Stimulated activated CD4-positive, alpha-beta T cell treated with anti-CD3 and anti-CD28 coated beads, Interleukin-15, amount 100 ng/mL, for 24 hours (primary cell): ENCODE results near the gene ACAD9.
A peak's percentile ranks its signal among the peaks of the same experiment; 100 is the strongest.
"Not testable (repeated sequence)": the region's sequence is repeated elsewhere in the genome, so short reads cannot be mapped to it uniquely, and the experiment has no call there.

Experiments
- DNase-seq: peaks from one replicate; pipeline ENCODE4 v3.0.0-alpha.2; 2020

Gene ACAD9

DNA sequence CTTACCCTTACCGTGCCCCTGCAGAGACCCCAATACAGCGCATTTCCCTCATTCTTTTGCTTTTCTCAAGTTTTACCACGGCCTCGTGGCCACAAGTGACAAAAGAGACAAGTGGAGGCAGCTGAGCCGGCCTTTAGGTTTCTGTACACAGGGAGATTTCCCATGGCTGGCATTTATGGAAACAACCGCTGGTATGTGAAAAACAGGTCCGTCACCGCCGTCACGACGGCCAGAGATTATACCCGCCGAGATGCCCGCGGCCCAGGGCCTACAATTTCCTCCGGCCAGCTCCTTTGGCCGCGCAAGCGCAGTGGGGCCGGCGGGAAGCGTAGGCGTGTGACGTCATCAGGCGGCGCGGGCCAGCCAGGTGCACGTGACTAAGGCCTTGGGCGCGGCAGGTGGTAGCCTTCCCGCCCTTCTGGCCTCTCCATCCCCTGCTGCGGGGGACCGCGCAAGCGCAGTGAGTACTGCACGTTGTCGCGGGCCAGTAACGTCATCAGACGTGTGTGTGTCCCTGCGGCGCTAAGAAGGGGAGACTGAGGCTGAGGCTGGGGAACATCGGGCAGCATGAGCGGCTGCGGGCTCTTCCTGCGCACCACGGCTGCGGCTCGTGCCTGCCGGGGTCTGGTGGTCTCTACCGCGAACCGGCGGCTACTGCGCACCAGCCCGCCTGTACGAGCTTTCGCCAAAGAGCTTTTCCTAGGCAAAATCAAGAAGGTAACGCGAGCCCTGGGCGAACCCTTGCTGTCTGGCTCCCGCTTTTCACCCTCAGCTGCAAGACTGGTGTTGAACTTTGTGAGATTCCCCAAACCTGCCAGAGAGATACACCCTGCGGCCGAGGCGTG, at the start of gene ACAD9:
Gene ACAD9 (plus strand): TSS at position 496 of the 845 bp plus-strand sequence. CDS start 72 bp downstream, at position 568.
- peak; percentile 97 for DNase-seq

DNA sequence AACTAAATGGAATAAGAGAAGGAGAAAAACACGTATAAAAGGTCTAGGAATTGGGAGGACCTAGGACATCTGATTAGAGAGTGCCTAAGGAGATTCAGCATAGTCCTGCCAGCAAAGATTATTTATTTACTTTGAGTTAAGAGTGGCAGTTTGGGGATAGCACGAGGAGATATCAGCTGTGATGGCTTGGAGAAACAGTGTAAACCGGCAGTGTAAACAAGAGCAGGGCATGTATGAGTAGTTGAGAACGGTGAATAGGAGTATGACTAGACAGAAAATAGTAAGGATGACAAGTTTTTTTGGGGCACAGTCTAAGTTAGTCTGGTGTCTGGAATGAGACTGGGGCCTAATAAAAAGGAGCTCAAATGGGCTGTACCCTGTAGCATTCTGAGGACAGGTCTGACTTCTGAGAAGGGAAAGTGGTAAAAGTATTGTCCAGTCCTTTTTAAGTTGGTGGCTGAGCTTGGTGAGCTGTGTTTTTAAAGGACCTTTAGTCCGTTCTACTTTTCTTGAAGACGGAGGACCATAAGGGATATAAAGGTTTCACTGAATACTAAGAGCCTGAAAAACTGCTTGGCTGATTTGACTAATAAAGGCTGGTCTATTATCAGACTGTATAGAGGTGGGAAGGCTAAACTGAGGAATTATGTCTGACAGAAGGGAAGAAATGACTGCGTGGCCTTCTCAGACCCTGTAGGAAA, 49.3 kb upstream of the ACAD9 start:
- DNase-seq: not testable (repeated sequence)

DNA sequence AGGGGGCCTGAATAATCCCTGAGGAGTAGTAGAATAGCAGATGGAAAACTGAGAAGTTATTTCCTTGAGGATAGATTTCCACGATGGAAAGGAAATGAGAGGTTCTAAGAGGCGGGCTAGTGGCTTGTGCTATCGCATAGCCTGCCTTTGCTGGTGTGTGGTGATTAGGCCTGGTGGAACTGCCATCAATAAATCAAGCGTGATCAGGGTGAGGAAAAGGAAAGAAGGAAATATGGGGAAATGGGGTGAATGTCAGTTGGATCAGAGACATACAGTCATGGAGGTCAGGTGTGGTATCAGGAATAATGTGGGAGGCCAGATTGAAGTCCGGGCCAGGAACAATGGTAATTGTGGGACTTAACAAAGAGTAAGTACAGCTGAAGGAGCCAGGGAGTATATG, 48.7 kb upstream of the ACAD9 start:
- not testable (repeated sequence) for DNase-seq

DNA sequence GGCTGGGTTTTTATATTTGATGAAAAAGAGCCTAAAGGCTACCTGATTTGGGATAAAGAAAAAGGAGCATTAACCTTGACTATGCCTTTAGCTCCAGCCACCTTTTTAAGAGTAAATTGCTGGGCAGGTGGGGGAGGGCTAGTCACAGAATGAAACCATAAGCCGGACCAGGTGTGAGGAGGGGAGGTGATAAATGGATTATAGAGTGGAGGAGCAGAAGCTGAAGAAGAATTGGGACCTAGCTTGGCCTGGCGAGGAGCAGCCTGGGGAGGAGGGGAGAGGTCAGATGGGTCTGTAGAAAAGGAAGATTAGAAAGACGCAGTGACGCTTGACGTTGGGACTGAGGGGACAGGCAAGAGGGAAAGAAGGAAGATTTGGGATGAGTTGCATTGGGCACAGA, 46.4 kb upstream of the ACAD9 start:
- DNase-seq: not testable (repeated sequence)

DNA sequence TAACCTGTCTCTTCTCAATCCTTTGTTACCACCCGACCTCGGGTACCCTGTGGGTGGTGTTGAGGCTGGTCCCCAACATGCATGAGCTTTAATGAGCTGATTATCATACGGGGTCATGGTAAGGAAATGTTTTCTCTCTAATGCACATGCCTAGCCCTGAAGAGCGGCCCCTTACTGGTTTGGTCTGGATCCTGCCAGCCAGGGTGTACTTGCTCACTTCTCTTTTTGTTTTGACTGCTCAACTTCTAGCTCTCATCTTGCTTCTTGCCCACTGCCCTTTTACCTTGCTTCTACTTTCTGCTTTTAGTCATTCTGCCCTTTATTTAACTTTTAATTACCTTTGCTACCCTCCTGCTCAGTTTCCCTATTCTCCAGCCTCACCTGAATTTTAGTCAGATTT, 44.3 kb upstream of the ACAD9 start:
- no peak for DNase-seq

DNA sequence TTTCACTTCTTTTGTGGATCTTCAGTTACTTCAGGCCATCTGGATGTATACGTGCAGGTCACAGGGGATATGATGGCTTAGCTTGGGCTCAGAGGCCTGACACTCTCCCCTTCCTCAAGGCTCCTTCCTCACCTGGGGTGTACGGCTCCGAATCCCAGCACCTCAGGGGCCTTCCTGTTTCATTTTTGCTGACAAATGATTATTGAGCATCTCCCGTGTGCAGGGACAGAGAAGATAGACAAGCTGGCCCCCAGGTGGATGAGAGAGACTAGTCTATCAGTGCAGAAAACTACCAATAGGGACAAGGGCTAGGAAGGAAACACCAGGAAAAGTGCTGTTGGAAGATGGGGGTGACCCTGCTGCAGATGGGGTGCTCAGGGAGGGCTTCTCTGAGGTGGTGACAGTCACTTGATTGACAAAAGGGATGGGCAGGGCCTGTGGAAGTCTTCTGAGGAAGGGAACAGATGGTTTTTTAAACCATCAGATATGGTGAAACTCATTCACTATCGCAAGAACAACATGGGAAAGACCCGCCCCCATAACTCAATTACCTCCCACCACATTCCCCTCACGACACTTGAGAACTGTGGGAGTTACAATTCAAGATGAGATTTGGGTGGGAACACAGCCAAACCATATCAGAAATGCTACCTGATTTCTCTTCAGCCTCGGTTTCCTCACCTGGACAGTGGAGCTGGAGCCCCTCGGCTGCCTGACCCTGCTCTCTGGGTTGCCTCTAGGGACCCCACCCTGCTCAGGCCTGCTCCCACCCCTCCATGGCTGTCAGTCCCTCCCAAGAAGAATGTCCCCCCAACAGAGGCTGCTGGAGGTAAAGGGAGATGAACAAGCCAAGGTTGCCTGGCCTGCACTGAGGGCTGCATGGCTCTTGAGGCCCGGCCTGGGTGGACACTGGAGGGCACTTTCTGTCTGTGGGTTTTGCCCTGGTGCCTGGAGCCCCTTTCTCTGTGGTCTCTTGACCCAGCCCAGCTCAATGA, 37.2 kb upstream of the ACAD9 start:
- no peak for DNase-seq

DNA sequence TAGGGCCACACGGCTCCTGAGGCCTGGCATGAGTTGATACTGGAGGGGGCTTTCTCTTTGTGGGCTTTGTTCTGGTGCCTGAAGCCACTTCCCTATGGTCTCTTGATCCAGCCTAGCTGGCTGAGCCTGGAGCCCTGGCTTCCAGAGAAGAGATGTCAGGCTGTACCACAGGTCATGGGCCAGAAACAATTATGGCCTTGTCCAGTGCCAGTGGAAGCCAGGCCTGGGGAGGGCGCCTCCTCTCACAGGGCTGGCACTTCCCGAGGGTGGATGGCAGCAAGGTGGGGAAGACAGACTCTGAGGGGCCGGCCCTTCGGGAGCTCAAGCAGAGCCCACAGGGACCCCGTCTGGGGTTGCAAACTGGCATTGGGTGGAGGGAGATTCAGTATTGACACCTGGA, 34.9 kb upstream of the ACAD9 start:
- no peak for DNase-seq

DNA sequence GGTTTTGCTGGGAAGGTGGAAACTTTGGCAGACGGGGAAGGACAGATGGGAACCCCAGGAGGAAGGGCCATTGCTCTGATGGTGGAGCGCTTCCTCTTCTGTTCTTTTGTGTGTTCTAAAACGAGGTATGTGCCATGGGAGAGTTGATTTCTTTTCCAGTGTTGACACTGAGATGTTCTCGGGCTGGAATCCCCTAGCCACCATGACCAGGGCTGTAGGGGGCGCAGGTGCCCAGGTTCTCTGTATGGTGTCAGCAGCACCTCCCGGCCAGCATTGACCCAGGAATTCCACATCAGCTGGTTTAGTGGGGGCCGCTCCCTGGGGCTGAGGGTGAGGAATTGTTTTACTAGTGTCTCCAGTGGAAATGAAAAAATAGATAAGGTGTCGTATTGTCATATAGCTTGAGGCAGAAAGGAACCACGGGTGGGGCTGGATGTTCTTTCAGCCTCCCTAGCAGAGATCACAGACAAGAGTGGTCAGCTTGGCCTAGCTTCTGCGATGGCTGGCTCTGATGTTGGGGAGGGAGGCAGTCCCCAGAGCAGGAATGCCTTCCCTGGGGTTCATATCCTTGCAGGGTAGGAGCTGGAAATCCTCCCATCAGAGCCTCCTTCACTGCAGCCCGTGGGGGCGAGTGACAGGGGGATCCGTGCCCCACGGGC, 34.2 kb upstream of the ACAD9 start:
- DNase-seq: no peak

DNA sequence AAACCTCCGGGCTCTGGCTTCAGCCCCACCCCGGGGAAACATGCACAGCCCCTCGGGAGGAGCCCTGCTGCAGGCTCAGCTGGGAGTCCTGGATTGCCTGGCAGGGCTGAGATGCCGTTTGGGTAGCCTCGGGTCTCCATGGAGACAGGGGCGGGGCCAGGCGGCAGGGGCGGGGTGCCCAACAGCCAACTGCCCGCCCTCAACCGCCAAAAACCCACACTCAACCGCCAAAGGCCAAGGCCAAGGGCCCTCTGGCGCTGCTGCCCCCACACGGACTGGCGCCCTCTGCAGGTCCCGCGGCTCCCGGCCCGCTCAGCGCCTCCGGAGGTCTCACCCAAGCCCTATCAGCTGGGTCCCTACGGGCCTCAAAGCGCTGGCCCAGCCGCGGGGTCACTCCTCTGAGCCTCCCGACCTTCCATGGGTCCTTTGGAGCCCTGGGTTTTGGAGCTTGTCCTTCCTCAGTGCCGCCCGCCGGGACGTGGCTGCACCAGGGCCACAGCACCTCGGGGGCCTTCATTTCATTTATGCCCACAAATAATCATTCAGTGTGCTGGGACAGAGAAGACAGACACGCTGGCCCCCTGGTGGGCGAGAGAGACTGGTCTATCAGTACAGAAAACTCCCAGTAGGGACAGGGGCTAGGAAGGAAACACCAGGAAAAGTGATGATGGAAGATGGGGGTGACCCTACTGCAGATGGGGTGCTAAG, 33.5 kb upstream of the ACAD9 start:
- peak; percentile 92 for DNase-seq

DNA sequence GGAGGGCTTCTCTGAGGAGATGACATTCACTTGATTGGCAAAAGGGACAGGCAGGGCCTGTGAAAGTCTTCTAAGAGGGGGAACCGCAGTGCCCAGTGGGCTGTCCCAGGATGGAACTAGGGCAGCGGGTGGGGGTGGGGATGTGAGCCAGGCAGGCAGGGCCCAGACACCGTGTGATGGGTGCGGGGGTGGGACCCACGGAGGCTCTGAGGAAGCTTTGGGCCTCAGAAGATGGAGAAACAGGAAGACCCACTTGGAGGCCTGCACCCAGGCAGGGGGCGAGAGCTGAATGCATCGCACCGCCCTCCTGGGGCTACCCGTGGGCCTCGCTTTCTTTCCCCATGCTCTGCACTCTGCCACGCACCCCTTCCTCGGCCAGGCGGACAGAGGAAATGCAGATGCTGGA, 32.9 kb upstream of the ACAD9 start:
- peak; percentile 52 for DNase-seq

DNA sequence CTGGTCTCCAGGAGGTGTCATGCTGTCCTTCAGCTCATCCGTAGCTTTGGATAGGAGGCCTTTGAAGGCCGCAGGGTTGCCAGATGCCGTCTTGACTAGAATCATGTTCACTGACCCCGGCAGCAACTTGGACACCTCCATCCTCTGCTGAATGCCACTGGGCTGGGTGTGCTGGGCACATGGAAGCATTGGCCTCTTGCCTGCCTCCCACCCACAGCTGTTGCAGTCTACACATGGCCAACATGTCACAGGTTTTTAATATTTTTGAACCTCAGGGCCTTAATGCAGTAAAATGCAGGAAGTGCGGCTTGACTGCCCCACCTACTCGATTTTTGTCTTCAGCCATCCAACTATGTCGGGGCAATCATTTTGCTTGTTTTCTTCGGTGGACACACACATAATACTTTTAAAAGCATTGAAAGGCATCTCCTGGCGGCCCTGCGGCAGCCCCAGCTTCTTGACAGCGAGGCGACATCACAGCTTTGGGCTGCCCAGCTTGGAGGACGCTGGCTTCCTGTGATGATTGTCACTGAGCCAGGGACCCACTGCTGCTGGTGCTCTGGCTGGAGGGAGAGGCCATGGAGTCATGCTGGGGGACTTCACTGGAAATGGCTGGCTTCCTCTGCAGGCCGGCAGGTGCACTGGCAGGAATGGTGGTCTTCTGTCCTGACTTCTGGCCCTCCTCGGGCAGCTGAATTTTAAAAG, 31.6 kb upstream of the ACAD9 start:
- DNase-seq: no peak

DNA sequence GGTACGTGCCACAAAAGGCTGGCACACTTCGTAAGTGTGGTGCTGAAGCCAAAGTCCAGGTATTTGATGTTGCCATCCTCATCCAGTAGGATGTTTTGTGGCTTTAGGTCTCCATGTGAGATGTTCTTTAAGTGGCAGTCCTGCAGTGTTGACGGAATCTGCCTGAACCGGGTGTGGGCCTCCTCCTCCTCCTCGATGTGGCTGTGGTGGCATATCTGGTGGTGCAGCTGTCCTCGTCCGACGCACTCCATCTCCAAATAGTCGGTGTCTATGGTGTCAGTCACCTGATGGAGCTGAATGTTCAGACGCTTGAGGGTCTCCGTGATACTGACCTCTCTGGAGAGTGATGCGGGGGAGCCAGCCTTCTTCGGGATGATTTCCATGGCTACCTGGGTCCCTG, 30.5 kb upstream of the ACAD9 start:
- DNase-seq: no peak

DNA sequence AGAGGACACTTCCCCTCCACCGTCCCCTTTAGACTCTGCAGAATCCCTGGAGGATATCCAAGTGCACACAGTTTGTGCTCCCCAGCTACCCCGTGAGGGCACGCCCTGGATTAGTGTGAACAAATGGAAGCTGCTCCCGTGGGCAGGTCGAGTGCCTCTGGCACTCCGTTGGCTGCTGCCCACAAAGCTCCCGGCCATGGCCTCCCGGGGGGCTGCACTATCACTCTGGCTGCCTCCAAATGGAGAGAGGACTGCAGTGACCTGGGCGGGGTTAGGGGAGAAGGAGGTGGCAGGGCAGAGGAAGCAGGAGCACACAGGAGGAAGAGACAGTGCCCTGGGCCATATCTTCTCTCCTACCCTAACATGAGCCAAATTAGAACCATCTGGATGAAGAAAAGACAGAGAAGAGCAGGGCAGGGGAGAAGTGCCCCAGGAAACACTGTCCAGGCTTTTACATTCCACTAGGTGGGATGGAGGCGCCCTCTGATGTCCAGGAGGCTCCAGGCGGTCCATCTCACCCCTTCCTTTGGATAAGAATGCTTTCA, 29.4 kb upstream of the ACAD9 start:
- DNase-seq: no peak

DNA sequence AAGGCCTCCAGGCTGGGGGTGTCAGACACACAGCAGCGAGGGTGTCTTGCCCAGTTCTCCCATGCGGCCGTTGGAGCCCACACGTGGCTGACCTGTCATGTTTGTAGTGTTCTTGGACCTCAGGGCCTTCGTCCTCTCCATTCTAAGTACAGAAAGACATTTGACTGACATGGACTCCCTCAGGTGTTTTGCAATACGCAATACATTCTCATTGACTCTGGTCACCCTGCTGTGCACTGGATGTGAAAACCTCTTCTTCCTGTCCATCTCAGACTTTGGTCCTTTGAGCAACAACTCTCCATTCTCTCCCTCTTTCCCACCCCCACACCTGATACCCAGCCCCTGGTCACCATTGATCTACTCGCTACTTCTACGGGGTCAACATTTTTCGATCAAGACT, 28.9 kb upstream of the ACAD9 start:
- DNase-seq: no peak

DNA sequence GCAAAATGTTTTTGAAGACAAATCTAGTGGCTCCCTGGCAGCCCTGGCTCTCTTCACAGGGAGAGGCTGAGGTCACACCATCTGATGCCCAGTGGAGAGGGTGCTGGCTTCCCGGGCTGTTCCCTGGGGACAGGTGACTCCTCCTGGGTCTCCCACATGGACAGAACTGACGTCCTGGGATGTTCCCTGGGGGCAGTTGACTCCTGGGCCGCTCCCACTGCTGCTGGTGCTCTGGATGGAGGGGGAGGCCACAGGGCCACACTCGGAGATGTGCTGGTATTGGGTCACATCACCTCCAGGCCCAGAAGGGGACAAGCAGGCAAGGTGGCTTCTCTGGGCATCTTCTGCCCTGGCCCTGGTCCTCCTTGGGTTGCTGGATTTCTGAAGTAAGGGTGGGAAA, 27.8 kb upstream of the ACAD9 start:
- DNase-seq: no peak

DNA sequence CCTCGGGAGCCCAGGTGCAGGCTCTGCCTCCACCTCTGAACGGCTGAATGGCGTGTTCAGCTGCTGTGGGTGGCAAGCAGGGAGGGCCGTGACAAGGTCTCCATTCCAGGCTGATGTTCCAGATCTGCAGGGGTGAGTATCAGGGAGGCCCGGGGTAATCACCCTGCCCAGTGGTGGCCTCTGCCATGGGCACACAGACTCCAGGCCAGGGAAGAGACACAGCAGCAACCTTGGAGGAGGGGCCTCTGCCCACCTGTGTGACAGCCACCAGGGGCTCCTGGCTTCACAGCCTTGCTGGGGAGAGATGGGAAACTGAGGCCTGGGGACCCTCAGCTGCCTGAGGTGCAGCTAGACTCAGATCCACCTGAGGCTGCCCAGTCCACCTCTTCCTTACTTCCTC, 25.6 kb upstream of the ACAD9 start:
- no peak for DNase-seq

DNA sequence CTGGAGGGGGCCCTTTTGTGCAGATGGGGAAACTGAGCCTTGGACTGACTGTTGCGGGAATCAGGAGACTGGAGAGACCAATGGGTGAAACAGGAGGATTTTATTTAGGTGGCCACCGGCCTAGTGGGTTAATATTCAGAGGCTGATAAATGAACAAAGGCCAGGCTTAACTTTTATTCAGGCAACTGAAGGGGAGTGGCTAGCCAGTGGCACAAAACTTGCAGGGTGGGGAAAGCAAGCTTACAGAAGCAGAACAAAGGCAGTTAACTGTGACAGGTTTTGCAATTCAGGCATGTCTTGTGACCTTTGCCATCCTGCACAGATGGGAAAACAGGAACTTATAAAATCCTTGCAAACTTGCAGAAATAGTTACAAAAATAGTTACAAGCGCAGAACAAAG, 24.9 kb upstream of the ACAD9 start:
- DNase-seq: no peak

DNA sequence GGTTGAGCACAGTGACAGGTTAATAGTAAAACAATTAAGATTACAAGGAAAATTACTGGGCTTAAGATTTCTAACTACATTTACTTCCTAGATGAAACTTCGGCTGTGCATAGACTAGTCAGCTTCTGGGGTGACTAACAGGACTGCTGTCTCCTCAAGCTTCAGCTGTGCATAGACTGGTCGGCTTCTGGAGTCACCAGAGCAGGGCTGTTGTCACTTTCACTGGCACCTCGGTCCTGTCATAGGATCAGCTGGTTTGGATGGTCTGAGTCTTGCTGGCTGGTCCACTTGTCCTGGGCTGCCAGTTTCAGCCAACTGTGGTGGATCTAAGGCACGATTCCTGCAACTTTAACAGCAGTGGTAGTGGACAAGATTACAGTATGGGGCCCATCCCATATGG, 23.9 kb upstream of the ACAD9 start:
- DNase-seq: no peak

DNA sequence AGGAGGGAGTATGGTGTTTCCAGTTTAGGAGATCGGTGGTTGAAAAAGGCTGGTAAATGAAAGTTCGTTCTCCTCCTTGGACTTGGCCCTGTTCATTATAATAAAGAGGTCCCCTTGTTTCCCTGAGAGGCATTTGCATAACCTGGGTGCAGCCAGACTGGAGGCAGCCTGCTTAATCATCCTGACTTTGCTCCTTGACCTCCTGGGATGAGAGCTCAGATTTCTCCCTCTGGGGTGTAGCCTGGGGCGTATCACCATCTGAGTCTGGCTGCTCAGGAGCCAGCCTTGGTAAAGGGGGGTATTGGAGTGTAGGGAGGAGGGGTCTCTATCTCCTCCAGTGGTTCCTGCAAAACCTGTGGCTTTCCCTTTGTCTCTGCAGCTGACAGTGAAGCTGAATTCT, 21.3 kb upstream of the ACAD9 start:
- no peak for DNase-seq

DNA sequence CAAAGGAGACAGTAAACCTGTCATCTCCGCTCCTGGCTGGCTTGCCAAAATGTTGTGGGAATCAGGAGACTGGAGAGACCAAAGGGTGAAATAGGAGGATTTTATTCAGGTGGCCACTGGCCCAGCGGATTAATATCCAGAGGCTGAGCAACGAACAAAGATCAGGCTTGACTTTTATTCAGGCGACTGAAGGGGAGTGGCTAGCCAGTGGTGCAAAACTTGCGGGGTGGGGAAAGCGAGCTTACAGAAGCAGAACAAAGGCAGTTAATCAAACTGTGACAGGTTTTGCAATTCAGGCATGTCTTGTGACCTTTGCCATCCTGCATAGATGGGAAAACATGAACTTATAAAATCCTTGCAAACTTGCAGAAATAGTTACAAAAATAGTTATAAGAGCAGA, 19.8 kb upstream of the ACAD9 start:
- DNase-seq: no peak

DNA sequence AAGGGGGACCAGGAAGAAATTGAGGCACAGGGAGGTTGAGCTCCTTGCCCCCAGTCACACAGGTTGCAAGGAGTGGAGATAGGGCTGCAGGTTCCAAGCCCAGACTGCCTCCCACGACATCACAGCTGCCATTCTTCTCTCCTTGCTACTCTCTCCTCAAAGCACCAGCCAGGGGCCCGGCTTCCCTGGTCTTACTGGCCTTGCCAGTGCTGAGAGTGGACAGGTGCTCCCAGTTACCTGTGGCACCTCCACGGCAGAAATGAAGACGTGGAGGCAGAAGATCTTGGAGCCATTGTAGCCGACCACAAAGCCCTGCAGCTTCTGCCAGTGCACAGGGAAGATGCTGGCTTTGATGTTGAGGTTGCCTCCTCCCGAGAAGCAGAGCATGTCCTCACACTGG, 17.9 kb upstream of the ACAD9 start:
- no peak for DNase-seq
